GM23338 (cell line): Measurements from ENCODE around the gene FOXP4. TPM values are rescaled to one million over a fixed set of nuclear protein-coding genes. Genes with fewer than 3 reads are reported as not detected.

Experiments used
- ATAC-seq: fragments of 200-7000 bp; cut with Tn5 transposase; 3 replicates; pipeline ENCODE4 v1.9.1; 2020
- DNase-seq: peaks from one replicate; pipeline ENCODE4 v3.0.0-alpha.2; 2015; ENCODE audit warnings: low spot score
- H2AFZ ChIP-seq: fragments of 200-600 bp; sonication (generic); 2 replicates; pipeline ENCODE4 v1.8.0; 2016; ENCODE audit warnings: antibody characterized with exemption, mild to moderate bottlenecking, moderate library complexity
- H3F3A ChIP-seq: fragments of 200-600 bp; sonication (generic); replicated peaks from 2 replicates; pipeline ENCODE4 v1.8.0; 2017; ENCODE audit warnings: antibody characterized with exemption, mixed run types, low read depth
- H3K27ac ChIP-seq: fragments of 200-600 bp; sonication (generic); 2 replicates; pipeline ENCODE4 v1.6.1; 2016; ENCODE audit warnings: low read depth
- H3K27me3 ChIP-seq: fragments of 200-600 bp; sonication (generic); 2 replicates; pipeline ENCODE4 v1.8.0; 2016; ENCODE audit warnings: mild to moderate bottlenecking, mixed run types, moderate library complexity; ENCODE audit not compliant: insufficient read depth
- H3K36me3 ChIP-seq: fragments of 200-600 bp; sonication (generic); 2 replicates; pipeline ENCODE4 v1.8.0; 2016; ENCODE audit warnings: mild to moderate bottlenecking; ENCODE audit not compliant: insufficient read depth
- H3K4me1 ChIP-seq: fragments of 200-600 bp; sonication (generic); 2 replicates; pipeline ENCODE4 v1.8.0; 2016; ENCODE audit warnings: mild to moderate bottlenecking, moderate library complexity; ENCODE audit not compliant: insufficient read depth
- H3K4me2 ChIP-seq: fragments of 200-600 bp; sonication (generic); 2 replicates; pipeline ENCODE4 v1.7.1; 2017; ENCODE audit warnings: mixed run types
- H3K4me3 ChIP-seq: fragments of 200-600 bp; sonication (generic); 2 replicates; pipeline ENCODE4 v1.6.1; 2016; ENCODE audit warnings: mixed run types
- H3K79me2 ChIP-seq: fragments of 200-600 bp; sonication (generic); replicated peaks from 2 replicates; pipeline ENCODE4 v1.8.0; 2017; ENCODE audit warnings: mild to moderate bottlenecking; ENCODE audit not compliant: insufficient read depth
- H3K9me2 ChIP-seq: fragments of 200-600 bp; sonication (generic); 2 replicates; pipeline ENCODE4 v1.8.0; 2017; ENCODE audit not compliant: insufficient read depth
- H4K20me1 ChIP-seq: fragments of 200-600 bp; sonication (generic); replicated peaks from 2 replicates; pipeline ENCODE4 v1.8.0; 2017; ENCODE audit warnings: mild to moderate bottlenecking; ENCODE audit not compliant: insufficient read depth
- H3K27ac Mint-ChIP-seq: 2 replicates; pipeline ENCODE4 v1.8.0; 2020; ENCODE audit warnings: inconsistent platforms, mild to moderate bottlenecking, moderate library complexity, mixed read lengths
- H3K27me3 Mint-ChIP-seq: 3 replicates; pipeline ENCODE4 v1.8.0; 2022; ENCODE audit warnings: low read depth, mild to moderate bottlenecking, moderate library complexity, mixed read lengths, inconsistent platforms; ENCODE audit not compliant: insufficient read depth, poor library complexity
- H3K36me3 Mint-ChIP-seq: 3 replicates; pipeline ENCODE4 v1.8.0; 2021; ENCODE audit warnings: low read depth, mild to moderate bottlenecking, inconsistent platforms, moderate library complexity, mixed read lengths
- H3K4me1 Mint-ChIP-seq: 3 replicates; pipeline ENCODE4 v1.8.0; 2020; ENCODE audit warnings: mild to moderate bottlenecking, inconsistent platforms, mixed read lengths
- H3K4me3 Mint-ChIP-seq: 3 replicates; pipeline ENCODE4 v1.8.0; 2021; ENCODE audit warnings: moderate library complexity, mild to moderate bottlenecking, inconsistent platforms, mixed read lengths
- H3K9me3 Mint-ChIP-seq: 3 replicates; pipeline ENCODE4 v1.8.0; 2020; ENCODE audit warnings: moderate library complexity, mild to moderate bottlenecking, inconsistent platforms, mixed read lengths
- CREB1 ChIP-seq: fragments of 250-450 bp; sonication (Bioruptor Pico); IDR thresholded peaks from 2 replicates; pipeline ENCODE4 v1.5.0; 2020; ENCODE audit warnings: low read depth, mild to moderate bottlenecking, moderate library complexity
- EZH2 ChIP-seq: fragments of 200-600 bp; sonication (generic); IDR thresholded peaks from one replicate; pipeline ENCODE4 v1.8.0; 2017; ENCODE audit warnings: antibody characterized with exemption, mild to moderate bottlenecking, low read depth; ENCODE audit not compliant: unreplicated experiment
- EZH2phosphoT487 ChIP-seq: fragments of 200-600 bp; sonication (generic); IDR thresholded peaks from one replicate; pipeline ENCODE4 v1.8.1; 2018; ENCODE audit warnings: antibody characterized with exemption; ENCODE audit not compliant: unreplicated experiment
- JUNB ChIP-seq: IDR thresholded peaks from one replicate; pipeline ENCODE4 v1.6.1; 2016; ENCODE audit warnings: antibody characterized with exemption; ENCODE audit not compliant: unreplicated experiment
- POLR2AphosphoS5 ChIP-seq: IDR thresholded peaks from 2 replicates; pipeline ENCODE4 v1.6.1; 2016; ENCODE audit warnings: antibody characterized with exemption, low read depth
- STAT1 ChIP-seq: IDR thresholded peaks from one replicate; pipeline ENCODE4 v1.6.1; 2016; ENCODE audit warnings: antibody characterized with exemption; ENCODE audit not compliant: unreplicated experiment
- ZNF331 ChIP-seq: fragments of 250-450 bp; sonication (Bioruptor Pico); IDR thresholded peaks from 2 replicates; pipeline ENCODE4 v1.5.0; 2020; ENCODE audit warnings: low read depth, mild to moderate bottlenecking, moderate library complexity
- polyA plus RNA-seq: library from polyadenylated mRNA; unstranded; fragments of >200 nt; fragmentation: Nextera tagmentation; extraction: Ambion mirVana; gene quantifications from 2 replicates; pipeline ENCODE4 v1.2.1, GENCODE V29; 2016
- total RNA-seq: library from RNA; depleted of rRNA; stranded (reverse); fragments of >200 nt; shearing (Covaris generic); gene quantifications from 2 replicates; pipeline ENCODE4 v1.2.3, GENCODE V29; 2014
- TF ChIP-seq, protein P1 (sequence below): IDR thresholded peaks from 2 replicates; pipeline ENCODE4 v1.6.1; 2016; ENCODE audit warnings: antibody characterized with exemption
- TF ChIP-seq, protein P2 (sequence below), 2 experiments: fragments of 200-600 bp in 1 of 2; sonication (generic) in 1 of 2; conservative IDR thresholded peaks; 2 replicates each; pipeline versions ENCODE4 v1.5.1 to v1.6.1; 2016 to 2017; ENCODE audit warnings: antibody characterized with exemption in 2 of 2, low read depth in 2 of 2, mild to moderate bottlenecking in 2 of 2, moderate library complexity in 1 of 2
- TF ChIP-seq, protein P3 (sequence below): IDR thresholded peaks from one replicate; pipeline ENCODE4 v1.6.1; 2018; ENCODE audit warnings: antibody characterized with exemption; ENCODE audit not compliant: unreplicated experiment
- TF ChIP-seq, protein P4 (sequence below): fragments of 250-450 bp; sonication (Bioruptor Pico); IDR thresholded peaks from 2 replicates; pipeline ENCODE4 v1.5.0; 2020; ENCODE audit warnings: mild to moderate bottlenecking, moderate library complexity

The FOXP4 gene
- total and polyA plus RNA-seq, 2 experiments from 2014 or later, result 5.1 to 13.5 TPM

DNA sequence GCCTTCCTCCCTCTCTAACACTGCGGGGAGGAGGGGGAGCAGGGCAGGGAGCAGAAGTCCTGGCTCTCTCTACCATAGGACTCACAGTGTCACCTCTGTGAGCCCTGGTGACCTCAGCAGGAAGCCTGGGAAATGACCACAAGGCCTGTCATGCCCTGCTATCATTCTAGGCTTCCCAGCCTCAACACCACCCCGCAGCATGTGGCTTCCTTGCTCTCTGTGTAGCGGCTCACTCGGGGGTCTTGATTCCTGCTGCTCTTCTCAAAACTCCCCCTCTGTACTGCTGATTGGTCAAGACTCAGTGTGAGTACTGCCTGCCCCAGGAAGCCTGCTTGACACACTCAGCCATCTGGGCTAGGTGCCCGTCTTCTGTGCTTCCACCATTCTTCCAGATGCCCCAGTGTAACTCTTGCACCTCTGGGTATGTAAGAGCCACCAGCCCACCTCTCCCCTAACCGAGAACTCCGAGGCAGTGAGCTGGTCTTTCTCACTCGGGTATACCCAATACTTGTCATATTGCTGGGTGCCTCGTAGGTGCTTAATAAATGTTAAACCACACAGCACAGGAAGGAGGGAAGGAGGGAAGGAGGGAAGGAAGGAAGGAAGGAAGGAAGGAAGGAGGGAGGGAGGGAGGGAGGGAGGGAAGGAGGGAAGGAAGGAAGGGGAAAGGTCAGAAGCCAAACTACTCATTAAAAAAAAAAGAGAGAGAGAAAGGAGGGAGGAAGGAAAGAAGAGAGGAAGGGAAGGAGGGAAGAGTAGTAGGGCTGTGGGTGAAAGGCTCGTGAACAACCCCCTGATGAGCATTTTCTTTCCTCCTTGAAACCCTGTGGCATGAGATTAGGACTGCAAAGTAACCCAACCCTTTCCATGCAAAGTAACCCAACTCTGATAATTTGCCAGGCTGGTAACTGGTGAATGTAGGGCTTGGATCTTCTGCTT is 97.0 kb downstream of the FOXP4 start:
- Histone ChIP-seq H3K36me3 (no peaks in the 10 kb centered on the region), H3K4me1 (peaks cover 48% of the 10 kb centered on the region), H3K27ac (no peak overlapping the region), H3K27me3 (peaks cover 47% of the 10 kb centered on the region), H2AFZ (no peak overlapping the region), H3K9me2 (no peaks in the 10 kb centered on the region), H3F3A (no peaks in the 10 kb centered on the region), H3K4me2 (no peak overlapping the region), H4K20me1 (peaks cover 6% of the 10 kb centered on the region; the same call in 1 of the 2 replicates), H3K79me2 (peaks cover 9% of the 10 kb centered on the region; the same call in 1 of the 2 replicates), H3K4me3 (no peak overlapping the region)
- ATAC-seq (no peak), DNase-seq (no peak)
- Mint-ChIP-seq H3K36me3 (peaks cover 40% of the 10 kb centered on the region), H3K4me3 (no peak overlapping the region; the same call in 2 of the 3 replicates), H3K27ac (no peak overlapping the region), H3K9me3 (no peaks in the 10 kb centered on the region), H3K27me3 (peaks cover 34% of the 10 kb centered on the region), H3K4me1 (peaks cover 61% of the 10 kb centered on the region)
- TF ChIP-seq CREB1 (CRISPR knock-in tag) (no peak), STAT1 (no peak), EZH2phosphoT487 (no peak), EZH2 (no peak), POLR2AphosphoS5 (no peak), JUNB (no peak), ZNF331 (CRISPR knock-in tag) (no peak)
- TF ChIP-seq, protein P1, sequence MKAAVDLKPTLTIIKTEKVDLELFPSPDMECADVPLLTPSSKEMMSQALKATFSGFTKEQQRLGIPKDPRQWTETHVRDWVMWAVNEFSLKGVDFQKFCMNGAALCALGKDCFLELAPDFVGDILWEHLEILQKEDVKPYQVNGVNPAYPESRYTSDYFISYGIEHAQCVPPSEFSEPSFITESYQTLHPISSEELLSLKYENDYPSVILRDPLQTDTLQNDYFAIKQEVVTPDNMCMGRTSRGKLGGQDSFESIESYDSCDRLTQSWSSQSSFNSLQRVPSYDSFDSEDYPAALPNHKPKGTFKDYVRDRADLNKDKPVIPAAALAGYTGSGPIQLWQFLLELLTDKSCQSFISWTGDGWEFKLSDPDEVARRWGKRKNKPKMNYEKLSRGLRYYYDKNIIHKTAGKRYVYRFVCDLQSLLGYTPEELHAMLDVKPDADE, result no peak
- TF ChIP-seq, protein P2, sequence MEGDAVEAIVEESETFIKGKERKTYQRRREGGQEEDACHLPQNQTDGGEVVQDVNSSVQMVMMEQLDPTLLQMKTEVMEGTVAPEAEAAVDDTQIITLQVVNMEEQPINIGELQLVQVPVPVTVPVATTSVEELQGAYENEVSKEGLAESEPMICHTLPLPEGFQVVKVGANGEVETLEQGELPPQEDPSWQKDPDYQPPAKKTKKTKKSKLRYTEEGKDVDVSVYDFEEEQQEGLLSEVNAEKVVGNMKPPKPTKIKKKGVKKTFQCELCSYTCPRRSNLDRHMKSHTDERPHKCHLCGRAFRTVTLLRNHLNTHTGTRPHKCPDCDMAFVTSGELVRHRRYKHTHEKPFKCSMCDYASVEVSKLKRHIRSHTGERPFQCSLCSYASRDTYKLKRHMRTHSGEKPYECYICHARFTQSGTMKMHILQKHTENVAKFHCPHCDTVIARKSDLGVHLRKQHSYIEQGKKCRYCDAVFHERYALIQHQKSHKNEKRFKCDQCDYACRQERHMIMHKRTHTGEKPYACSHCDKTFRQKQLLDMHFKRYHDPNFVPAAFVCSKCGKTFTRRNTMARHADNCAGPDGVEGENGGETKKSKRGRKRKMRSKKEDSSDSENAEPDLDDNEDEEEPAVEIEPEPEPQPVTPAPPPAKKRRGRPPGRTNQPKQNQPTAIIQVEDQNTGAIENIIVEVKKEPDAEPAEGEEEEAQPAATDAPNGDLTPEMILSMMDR (conservative IDR thresholded peaks at IDR 0.05; ENCODE audit: low read depth in 2 of 2), result no peak
- TF ChIP-seq, protein P3, sequence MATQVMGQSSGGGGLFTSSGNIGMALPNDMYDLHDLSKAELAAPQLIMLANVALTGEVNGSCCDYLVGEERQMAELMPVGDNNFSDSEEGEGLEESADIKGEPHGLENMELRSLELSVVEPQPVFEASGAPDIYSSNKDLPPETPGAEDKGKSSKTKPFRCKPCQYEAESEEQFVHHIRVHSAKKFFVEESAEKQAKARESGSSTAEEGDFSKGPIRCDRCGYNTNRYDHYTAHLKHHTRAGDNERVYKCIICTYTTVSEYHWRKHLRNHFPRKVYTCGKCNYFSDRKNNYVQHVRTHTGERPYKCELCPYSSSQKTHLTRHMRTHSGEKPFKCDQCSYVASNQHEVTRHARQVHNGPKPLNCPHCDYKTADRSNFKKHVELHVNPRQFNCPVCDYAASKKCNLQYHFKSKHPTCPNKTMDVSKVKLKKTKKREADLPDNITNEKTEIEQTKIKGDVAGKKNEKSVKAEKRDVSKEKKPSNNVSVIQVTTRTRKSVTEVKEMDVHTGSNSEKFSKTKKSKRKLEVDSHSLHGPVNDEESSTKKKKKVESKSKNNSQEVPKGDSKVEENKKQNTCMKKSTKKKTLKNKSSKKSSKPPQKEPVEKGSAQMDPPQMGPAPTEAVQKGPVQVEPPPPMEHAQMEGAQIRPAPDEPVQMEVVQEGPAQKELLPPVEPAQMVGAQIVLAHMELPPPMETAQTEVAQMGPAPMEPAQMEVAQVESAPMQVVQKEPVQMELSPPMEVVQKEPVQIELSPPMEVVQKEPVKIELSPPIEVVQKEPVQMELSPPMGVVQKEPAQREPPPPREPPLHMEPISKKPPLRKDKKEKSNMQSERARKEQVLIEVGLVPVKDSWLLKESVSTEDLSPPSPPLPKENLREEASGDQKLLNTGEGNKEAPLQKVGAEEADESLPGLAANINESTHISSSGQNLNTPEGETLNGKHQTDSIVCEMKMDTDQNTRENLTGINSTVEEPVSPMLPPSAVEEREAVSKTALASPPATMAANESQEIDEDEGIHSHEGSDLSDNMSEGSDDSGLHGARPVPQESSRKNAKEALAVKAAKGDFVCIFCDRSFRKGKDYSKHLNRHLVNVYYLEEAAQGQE, result no peak
- TF ChIP-seq, protein P4, sequence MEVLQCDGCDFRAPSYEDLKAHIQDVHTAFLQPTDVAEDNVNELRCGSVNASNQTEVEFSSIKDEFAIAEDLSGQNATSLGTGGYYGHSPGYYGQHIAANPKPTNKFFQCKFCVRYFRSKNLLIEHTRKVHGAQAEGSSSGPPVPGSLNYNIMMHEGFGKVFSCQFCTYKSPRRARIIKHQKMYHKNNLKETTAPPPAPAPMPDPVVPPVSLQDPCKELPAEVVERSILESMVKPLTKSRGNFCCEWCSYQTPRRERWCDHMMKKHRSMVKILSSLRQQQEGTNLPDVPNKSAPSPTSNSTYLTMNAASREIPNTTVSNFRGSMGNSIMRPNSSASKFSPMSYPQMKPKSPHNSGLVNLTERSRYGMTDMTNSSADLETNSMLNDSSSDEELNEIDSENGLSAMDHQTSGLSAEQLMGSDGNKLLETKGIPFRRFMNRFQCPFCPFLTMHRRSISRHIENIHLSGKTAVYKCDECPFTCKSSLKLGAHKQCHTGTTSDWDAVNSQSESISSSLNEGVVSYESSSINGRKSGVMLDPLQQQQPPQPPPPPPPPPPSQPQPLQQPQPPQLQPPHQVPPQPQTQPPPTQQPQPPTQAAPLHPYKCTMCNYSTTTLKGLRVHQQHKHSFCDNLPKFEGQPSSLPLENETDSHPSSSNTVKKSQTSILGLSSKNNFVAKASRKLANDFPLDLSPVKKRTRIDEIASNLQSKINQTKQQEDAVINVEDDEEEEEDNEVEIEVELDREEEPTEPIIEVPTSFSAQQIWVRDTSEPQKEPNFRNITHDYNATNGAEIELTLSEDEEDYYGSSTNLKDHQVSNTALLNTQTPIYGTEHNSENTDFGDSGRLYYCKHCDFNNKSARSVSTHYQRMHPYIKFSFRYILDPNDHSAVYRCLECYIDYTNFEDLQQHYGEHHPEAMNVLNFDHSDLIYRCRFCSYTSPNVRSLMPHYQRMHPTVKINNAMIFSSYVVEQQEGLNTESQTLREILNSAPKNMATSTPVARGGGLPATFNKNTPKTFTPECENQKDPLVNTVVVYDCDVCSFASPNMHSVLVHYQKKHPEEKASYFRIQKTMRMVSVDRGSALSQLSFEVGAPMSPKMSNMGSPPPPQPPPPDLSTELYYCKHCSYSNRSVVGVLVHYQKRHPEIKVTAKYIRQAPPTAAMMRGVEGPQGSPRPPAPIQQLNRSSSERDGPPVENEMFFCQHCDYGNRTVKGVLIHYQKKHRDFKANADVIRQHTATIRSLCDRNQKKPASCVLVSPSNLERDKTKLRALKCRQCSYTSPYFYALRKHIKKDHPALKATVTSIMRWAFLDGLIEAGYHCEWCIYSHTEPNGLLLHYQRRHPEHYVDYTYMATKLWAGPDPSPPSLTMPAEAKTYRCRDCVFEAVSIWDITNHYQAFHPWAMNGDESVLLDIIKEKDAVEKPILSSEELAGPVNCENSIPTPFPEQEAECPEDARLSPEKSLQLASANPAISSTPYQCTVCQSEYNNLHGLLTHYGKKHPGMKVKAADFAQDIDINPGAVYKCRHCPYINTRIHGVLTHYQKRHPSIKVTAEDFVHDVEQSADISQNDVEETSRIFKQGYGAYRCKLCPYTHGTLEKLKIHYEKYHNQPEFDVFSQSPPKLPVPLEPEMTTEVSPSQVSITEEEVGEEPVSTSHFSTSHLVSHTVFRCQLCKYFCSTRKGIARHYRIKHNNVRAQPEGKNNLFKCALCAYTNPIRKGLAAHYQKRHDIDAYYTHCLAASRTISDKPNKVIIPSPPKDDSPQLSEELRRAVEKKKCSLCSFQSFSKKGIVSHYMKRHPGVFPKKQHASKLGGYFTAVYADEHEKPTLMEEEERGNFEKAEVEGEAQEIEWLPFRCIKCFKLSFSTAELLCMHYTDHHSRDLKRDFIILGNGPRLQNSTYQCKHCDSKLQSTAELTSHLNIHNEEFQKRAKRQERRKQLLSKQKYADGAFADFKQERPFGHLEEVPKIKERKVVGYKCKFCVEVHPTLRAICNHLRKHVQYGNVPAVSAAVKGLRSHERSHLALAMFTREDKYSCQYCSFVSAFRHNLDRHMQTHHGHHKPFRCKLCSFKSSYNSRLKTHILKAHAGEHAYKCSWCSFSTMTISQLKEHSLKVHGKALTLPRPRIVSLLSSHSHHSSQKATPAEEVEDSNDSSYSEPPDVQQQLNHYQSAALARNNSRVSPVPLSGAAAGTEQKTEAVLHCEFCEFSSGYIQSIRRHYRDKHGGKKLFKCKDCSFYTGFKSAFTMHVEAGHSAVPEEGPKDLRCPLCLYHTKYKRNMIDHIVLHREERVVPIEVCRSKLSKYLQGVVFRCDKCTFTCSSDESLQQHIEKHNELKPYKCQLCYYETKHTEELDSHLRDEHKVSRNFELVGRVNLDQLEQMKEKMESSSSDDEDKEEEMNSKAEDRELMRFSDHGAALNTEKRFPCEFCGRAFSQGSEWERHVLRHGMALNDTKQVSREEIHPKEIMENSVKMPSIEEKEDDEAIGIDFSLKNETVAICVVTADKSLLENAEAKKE (CRISPR knock-in tag), result no peak
